ENCODE results near the gene MAPK8IP3.

The MAPK8IP3 gene

GRCh38 chr16:1741553-1742165 lies 35.7 kb downstream of the MAPK8IP3 start:
- no peak for DNase-seq (ENCODE audit: low spot score)

GRCh38 chr16:1743376-1744337 lies 37.7 kb downstream of the MAPK8IP3 start:
- DNase-seq (ENCODE audit: low spot score), result no peak

GRCh38 chr16:1744338-1744840 lies 38.4 kb downstream of the MAPK8IP3 start:
- no peak for DNase-seq (ENCODE audit: low spot score)

GRCh38 chr16:1745181-1745899 lies 39.3 kb downstream of the MAPK8IP3 start:
- no peak for DNase-seq (ENCODE audit: low spot score)

- no peak for DNase-seq (ENCODE audit: low spot score)
Measured at GRCh38 chr16:1745900-1746692, 40.1 kb downstream of the MAPK8IP3 start.

- no peak for DNase-seq (ENCODE audit: low spot score)
Measured at GRCh38 chr16:1746693-1747195, 40.7 kb downstream of the MAPK8IP3 start.

GRCh38 chr16:1747934-1748333 lies 41.9 kb downstream of the MAPK8IP3 start:
- DNase-seq (ENCODE audit: low spot score), result no peak

GRCh38 chr16:1749152-1750117 lies 43.4 kb downstream of the MAPK8IP3 start:
- DNase-seq (ENCODE audit: low spot score), result no peak

GRCh38 chr16:1751946-1752345 lies 46.0 kb downstream of the MAPK8IP3 start:
- no peak for DNase-seq (ENCODE audit: low spot score)

GRCh38 chr16:1752853-1753252 lies 46.9 kb downstream of the MAPK8IP3 start:
- DNase-seq (ENCODE audit: low spot score), result no peak

- DNase-seq (ENCODE audit: low spot score), result no peak
Measured at GRCh38 chr16:1754204-1754603, 48.2 kb downstream of the MAPK8IP3 start.

- no peak for DNase-seq (ENCODE audit: low spot score)
Measured at GRCh38 chr16:1757714-1758461, 51.9 kb downstream of the MAPK8IP3 start.

- no peak for DNase-seq (ENCODE audit: low spot score)
Measured at GRCh38 chr16:1758923-1759322, 52.9 kb downstream of the MAPK8IP3 start.

GRCh38 chr16:1759511-1759910 lies 53.5 kb downstream of the MAPK8IP3 start:
- no peak for DNase-seq (ENCODE audit: low spot score)

- no peak for DNase-seq (ENCODE audit: low spot score)
Measured at GRCh38 chr16:1760911-1761310, 54.9 kb downstream of the MAPK8IP3 start.

GRCh38 chr16:1761751-1762150 lies 55.8 kb downstream of the MAPK8IP3 start:
- DNase-seq (ENCODE audit: low spot score), result no peak

GRCh38 chr16:1762196-1762878 lies 56.3 kb downstream of the MAPK8IP3 start:
- no peak for DNase-seq (ENCODE audit: low spot score)

GRCh38 chr16:1762879-1763520 lies 57.0 kb downstream of the MAPK8IP3 start:
- no peak for DNase-seq (ENCODE audit: low spot score)

Measured in activated CD4-positive, alpha-beta T cell treated with anti-CD3 and anti-CD28 coated beads, Interleukin-2, Interleukin-4, amounts not matched to agents 100 ng/mL and 50 ng/mL, durations not matched to agents 16 hours and 8 hours (primary cell).